BE2C (cell line): ENCODE measurements around the gene TRHDE.
"Not testable (repeated sequence)": the region's sequence is repeated elsewhere in the genome, so short reads cannot be mapped to it uniquely, and the experiment has no call there.

Experiments
- DNase-seq: peaks from one replicate; pipeline ENCODE4 v3.0.0-alpha.2; 2020
- H3K27me3 ChIP-seq: fragments of 250-450 bp; sonication (Bioruptor Pico); 2 replicates; pipeline ENCODE4 v1.5.1; 2020; ENCODE audit warnings: mild to moderate bottlenecking
- H3K36me3 ChIP-seq: fragments of 250-450 bp; sonication (Bioruptor Pico); 2 replicates; pipeline ENCODE4 v1.5.1; 2020; ENCODE audit warnings: mild to moderate bottlenecking
- H3K4me1 ChIP-seq: fragments of 250-450 bp; sonication (Bioruptor Pico); 2 replicates; pipeline ENCODE4 v1.5.1; 2020
- H3K4me3 ChIP-seq: 2 replicates; pipeline ENCODE4 v1.5.1; 2011; ENCODE audit warnings: low read depth, low read length
- H3K9me3 ChIP-seq: fragments of 250-450 bp; sonication (Bioruptor Pico); 2 replicates; pipeline ENCODE4 v1.5.1; 2020
- TF ChIP-seq, protein P1 (sequence below): IDR thresholded peaks from 2 replicates; pipeline ENCODE4 v1.5.1; 2012; ENCODE audit warnings: mild to moderate bottlenecking, low read depth, low read length

The TRHDE gene

DNA sequence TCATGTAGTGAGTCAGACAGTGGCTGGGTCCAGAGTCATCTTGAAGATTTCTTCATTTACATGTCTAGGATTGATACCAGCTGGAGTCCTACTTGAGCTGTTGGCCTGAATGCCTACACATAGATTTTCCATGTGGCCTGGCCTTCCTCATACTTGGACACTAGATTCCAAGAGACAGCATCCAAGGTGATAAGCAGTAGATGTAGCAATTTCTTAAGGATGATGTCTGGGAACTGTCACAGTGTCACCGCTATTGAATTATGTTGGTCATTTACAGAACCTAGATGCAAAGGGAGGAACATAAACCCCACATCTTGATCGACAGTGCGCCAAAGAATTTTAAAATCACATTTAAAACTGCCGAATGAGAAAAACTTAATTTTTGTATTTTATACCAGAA, 412.3 kb downstream of the TRHDE start:
- DNase-seq = no peak
- no peaks in the 10 kb centered on the region for H3K27me3 ChIP-seq
- no peak overlapping the region for H3K4me3 ChIP-seq
- no peaks in the 10 kb centered on the region for H3K9me3 ChIP-seq
- TF ChIP-seq, protein P1, sequence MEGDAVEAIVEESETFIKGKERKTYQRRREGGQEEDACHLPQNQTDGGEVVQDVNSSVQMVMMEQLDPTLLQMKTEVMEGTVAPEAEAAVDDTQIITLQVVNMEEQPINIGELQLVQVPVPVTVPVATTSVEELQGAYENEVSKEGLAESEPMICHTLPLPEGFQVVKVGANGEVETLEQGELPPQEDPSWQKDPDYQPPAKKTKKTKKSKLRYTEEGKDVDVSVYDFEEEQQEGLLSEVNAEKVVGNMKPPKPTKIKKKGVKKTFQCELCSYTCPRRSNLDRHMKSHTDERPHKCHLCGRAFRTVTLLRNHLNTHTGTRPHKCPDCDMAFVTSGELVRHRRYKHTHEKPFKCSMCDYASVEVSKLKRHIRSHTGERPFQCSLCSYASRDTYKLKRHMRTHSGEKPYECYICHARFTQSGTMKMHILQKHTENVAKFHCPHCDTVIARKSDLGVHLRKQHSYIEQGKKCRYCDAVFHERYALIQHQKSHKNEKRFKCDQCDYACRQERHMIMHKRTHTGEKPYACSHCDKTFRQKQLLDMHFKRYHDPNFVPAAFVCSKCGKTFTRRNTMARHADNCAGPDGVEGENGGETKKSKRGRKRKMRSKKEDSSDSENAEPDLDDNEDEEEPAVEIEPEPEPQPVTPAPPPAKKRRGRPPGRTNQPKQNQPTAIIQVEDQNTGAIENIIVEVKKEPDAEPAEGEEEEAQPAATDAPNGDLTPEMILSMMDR = no peak
- no peaks in the 10 kb centered on the region for H3K36me3 ChIP-seq
- H3K4me1 ChIP-seq = no peaks in the 10 kb centered on the region

DNA sequence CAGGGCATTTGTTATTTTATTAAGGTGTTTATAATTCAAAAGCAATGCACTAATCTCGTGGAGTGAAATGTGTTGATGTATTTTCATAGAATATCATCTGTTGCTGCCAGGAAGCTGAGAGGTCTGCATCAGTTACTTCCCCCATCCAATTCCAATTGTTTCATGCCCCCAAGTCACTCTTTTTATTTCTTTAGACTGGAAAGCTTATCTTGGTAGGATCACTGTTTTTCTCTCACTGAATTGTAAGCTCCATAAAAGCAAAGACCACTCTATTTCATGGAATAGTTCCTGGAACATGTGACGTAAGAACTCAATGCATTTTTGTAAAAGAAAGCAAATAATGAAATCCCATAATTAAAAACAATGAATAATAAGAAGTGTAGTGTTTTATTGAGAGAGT, 420.2 kb downstream of the TRHDE start:
- Histone ChIP-seq H3K4me1 (no peaks in the 10 kb centered on the region), H3K36me3 (no peaks in the 10 kb centered on the region), H3K27me3 (no peaks in the 10 kb centered on the region), H3K9me3 (no peaks in the 10 kb centered on the region), H3K4me3 (no peak overlapping the region)
- TF ChIP-seq, protein P1 = no peak
- DNase-seq = no peak

DNA sequence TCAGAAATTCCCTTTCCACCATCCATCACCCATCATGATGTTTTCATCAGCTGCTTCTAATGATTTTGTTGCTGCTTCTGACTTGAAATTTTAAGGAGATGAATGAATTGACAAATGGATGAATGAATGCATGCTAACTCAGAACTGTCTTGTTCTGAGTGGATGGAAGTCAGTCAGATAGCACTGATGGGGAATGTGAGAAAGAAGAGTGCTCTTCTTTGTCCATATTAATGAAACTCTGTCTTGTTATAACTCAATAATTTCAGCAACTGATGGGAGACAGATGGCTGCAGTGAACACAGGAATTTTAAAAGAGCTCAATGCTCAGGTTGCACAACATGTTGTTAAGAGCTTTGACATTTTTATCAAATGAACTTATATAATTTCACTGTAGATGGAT, 422.0 kb downstream of the TRHDE start:
- Histone ChIP-seq H3K4me3 (no peak overlapping the region), H3K27me3 (no peaks in the 10 kb centered on the region), H3K36me3 (no peaks in the 10 kb centered on the region), H3K4me1 (no peaks in the 10 kb centered on the region), H3K9me3 (no peaks in the 10 kb centered on the region)
- TF ChIP-seq, protein P1 = no peak
- DNase-seq = no peak

DNA sequence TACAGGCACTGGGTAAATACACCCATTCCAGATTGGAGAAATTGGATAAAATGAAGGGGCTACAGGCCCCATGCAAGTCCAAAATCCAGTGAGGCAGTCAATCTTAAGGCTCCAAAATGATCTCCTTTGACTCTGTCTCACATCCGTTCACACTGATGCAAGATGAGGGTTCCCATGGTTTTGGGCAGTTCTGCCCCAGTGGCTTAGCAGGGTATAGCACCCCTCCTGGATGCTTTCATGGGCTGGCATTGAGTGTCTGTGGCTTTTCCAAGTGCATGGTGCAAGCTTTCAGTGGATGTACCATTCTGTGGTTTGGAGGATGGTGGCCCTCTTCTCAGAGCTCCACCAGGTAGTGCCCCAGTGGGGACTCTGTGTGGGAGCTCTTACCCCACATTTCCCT, 427.2 kb downstream of the TRHDE start:
- no peaks in the 10 kb centered on the region for H3K27me3 ChIP-seq
- H3K4me1 ChIP-seq = no peaks in the 10 kb centered on the region
- H3K4me3 ChIP-seq = no peak overlapping the region
- TF ChIP-seq, protein P1 = 0 out of 2 replicates have a peak, but pooled peaks have one; percentile 2
- no peak for DNase-seq
- H3K9me3 ChIP-seq = no peaks in the 10 kb centered on the region
- H3K36me3 ChIP-seq = no peaks in the 10 kb centered on the region

DNA sequence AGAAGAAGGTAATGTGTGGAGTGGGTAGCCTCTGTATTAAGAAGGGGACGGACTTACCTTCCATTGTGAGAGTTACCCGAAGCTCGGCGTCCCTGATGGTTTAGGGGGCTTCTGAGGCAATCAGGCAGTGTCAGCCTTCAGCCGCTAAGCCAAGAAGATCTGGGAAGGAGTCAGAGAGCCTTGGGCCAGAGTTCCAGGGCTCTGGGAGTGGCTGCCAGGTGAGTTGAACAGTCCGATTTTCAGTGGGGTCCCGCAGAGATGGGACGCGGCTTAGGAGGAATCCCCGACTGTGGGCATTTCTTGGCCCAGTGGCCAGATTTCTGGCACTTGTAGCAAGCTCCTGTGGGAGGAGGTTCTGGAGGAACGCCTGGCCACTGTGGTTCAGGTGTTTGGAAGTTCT, 439.9 kb downstream of the TRHDE start:
- not testable (repeated sequence) for H3K27me3 ChIP-seq, H3K4me1 ChIP-seq, H3K36me3 ChIP-seq, H3K4me3 ChIP-seq, DNase-seq, H3K9me3 ChIP-seq

DNA sequence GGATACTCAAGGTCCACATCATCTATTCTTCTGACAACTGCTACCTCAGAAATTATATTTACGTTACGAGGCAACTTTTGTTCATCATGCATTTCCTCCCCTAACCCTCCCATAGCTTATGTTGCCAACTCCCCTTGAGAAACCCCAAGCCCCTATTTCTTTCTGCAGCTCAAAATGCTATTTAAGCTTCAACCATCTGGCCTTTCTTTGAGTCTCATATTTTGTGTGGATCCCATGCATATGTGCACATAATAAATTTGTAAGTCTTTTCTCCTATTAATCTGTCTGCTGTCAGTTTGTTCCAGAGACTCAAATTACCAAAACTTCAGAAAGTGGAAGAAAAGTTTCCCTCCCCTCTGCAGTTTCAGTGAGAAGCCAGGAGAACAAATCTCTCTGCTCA, 444.1 kb downstream of the TRHDE start:
- no peak overlapping the region for H3K4me3 ChIP-seq

More for the DNA sequence above, 444.1 kb downstream of the TRHDE start:
- TF ChIP-seq, protein P1 = no peak
- H3K27me3 ChIP-seq = no peaks in the 10 kb centered on the region
- no peak for DNase-seq
- H3K9me3 ChIP-seq = no peaks in the 10 kb centered on the region
- no peaks in the 10 kb centered on the region for H3K4me1 ChIP-seq
- H3K36me3 ChIP-seq = no peaks in the 10 kb centered on the region
